OCI-LY3 (cell line): ENCODE data around the gene TRIO.

Source experiments
- EZH2phosphoT487 ChIP-seq: fragments of 200-600 bp; shearing (Covaris generic); IDR thresholded peaks from 2 replicates; pipeline ENCODE4 v1.6.1; 2018; ENCODE audit warnings: antibody characterized with exemption, mixed run types, low read depth
- TF ChIP-seq, protein P1 (sequence below): fragments of 200-600, 300-600 bp; sonication (generic); IDR thresholded peaks from 2 replicates; pipeline ENCODE4 v1.5.1; 2014; ENCODE audit warnings: antibody characterized with exemption, low read length, low read depth

DNA sequence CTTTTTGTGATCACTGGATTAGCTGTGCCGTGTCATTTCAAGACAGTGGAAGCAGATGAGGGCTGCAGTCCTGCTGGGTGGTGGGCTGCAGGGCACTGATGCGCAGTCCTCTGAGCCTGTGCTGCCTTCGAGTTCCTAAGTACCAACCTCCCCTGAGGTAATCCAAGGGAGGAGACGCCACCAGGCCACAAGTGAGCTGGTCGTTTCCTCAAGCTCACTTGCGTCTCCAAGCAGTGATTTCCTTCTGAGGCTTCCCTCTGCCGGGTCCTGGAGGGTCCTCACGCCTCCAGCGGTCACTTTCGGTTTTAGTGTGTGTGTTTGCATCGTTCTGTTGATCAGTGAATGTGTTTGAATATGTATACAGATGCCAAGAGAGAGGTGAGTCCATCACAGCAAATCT is 115.7 kb downstream of the TRIO start:
- TF ChIP-seq, protein P1, sequence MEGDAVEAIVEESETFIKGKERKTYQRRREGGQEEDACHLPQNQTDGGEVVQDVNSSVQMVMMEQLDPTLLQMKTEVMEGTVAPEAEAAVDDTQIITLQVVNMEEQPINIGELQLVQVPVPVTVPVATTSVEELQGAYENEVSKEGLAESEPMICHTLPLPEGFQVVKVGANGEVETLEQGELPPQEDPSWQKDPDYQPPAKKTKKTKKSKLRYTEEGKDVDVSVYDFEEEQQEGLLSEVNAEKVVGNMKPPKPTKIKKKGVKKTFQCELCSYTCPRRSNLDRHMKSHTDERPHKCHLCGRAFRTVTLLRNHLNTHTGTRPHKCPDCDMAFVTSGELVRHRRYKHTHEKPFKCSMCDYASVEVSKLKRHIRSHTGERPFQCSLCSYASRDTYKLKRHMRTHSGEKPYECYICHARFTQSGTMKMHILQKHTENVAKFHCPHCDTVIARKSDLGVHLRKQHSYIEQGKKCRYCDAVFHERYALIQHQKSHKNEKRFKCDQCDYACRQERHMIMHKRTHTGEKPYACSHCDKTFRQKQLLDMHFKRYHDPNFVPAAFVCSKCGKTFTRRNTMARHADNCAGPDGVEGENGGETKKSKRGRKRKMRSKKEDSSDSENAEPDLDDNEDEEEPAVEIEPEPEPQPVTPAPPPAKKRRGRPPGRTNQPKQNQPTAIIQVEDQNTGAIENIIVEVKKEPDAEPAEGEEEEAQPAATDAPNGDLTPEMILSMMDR: no peak
- TF ChIP-seq EZH2phosphoT487: no peak
